Measurements from ENCODE around the gene CELSR1. TPM values are rescaled to one million over a fixed set of nuclear protein-coding genes. Genes with fewer than 3 reads are reported as not detected.

CELSR1 gene
- polyA plus RNA-seq, 1 experiment: 0.14 TPM

DNA sequence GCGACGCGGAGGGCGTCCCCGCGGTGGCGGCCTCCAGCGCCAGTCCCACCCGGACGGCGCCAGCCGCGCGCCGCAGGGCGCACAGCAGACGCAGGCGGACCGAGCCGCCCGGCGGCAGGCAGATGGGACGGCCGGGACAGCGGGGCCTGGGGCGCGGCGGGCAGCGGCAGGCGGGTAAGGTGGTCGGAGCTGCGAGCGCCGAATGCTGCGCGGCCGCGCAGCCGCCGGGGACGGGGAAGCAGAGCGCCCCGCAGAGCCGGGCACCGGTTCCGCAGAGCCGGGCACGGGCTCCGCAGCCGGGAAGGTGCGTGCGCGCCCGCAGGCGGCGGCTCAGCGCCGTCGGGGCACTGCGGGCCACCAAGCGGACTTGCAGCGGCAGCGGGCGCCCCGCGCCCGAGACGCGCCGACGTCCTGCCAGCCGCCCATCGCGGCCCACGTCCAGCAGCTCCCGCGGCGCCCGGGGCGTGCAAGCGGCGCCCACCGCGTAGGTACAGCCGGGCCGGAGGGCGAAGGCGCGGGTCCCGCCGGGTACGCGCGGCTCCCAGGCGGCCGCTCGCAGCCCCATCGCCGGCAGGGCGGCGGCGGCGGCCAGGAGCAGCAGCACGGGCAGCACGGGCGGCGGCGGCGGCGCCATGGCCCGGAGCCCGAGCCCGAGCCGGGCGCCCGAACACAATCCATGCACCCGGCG lies 739 bp downstream of the CELSR1 start:
- Histone ChIP-seq H3K27ac (ENCODE audit: low read depth, low read length) (no peak overlapping the region), H3K4me3 (ENCODE audit: low read depth, low read length) (no peak overlapping the region), H3K27me3 (ENCODE audit: control insufficient read depth, insufficient read depth, low read length) (peaks cover 26% of the 10 kb centered on the region), H3K9me3 (ENCODE audit: control insufficient read depth, insufficient read depth, low read length) (peaks cover 23% of the 10 kb centered on the region)
- CTCF ChIA-PET: no interaction called here
- no peak for DNase-seq (ENCODE audit: low read depth, low spot score)
- no peak for TF ChIP-seq CTCF (IDR thresholded peaks at IDR 0.05; ENCODE audit: low read depth, low read length)
- POLR2A ChIA-PET: no interaction called here

DNA sequence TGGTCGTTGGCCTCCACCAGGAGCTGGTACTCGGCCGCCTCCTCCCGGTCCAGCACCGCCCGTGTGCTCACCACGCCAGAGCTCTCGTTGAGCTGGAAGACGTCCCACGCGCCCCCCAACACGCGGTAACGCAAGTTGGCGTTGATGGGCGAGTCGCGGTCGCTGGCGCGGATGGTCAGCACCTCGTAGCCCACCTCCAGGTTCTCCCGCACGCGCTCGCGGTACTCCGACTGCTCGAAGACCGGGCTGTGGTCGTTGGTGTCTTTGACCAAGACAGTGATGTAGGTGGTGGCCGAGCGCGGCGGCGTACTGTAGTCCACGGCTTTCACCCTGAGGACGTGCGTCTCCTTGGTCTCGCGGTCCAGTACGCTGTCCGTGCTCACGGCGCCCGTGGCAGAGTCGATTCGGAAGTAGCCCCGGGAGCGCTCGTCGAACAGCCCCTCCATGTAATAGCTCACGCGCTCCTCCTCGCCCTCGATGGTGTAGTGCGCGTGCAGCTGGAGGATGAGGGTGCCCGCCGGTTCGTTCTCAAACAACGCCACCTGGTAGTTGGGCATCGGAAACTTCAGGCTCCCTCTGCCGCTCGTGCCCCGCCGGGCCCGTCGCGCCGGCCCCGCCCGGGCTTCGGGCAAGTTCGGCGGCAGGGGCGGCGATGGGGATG lies 1.4 kb downstream of the CELSR1 start:
- TF ChIP-seq CTCF (IDR thresholded peaks at IDR 0.05; ENCODE audit: low read depth, low read length): no peak
- ChIA-PET CTCF (interaction anchor here (0.7 kb wide), 1 partner anchor 24 kb away, joined by 3 read pairs; no protein-coding TSS in a partner anchor), POLR2A (no interaction called here)

DNA sequence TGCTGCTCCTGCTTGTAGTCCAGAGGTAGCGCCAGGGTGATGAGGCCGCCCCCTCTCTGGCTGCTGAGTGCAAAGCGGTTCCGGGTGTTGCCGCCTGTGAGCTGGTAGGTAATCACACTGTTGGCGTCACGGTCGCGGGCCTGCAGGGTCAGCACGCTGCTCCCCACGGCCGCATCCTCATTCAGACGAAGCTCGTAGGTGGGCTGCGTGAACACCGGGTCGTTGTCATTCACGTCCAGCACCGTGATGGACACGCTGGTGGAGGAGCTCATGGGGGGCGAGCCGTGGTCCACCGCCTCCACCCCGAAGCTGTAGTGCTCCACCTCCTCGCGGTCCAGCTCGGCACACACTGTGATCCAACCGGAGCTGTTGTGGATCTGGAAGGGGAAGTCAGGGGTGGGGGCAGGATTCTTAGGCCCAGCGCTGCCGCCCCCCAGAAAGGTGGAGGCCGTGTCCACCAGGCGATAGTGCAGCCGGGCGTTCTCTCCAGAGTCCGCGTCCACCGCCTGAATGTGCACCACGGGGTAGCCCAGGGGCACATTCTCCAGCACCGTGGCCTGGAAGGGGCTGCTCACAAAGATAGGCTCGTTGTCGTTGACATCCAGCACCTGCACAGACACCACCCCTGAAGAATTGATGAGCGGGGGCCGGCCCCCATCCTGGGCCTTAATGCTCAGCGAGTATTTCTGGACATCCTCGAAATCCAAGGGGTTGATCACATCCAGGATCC lies 2.4 kb downstream of the CELSR1 start:
- Histone ChIP-seq H3K9me3 (ENCODE audit: control insufficient read depth, insufficient read depth, low read length) (peaks cover 23% of the 10 kb centered on the region), H3K4me3 (ENCODE audit: low read depth, low read length) (no peak overlapping the region), H3K27ac (ENCODE audit: low read depth, low read length) (no peak overlapping the region), H3K27me3 (ENCODE audit: control insufficient read depth, insufficient read depth, low read length) (peaks cover 30% of the 10 kb centered on the region)
- POLR2A ChIA-PET: no interaction called here
- CTCF ChIA-PET: no interaction called here
- no peak for TF ChIP-seq CTCF (IDR thresholded peaks at IDR 0.05; ENCODE audit: low read depth, low read length)
- DNase-seq (ENCODE audit: low read depth, low spot score): no peak

More for the DNA sequence above, 1.4 kb downstream of the CELSR1 start:
- no peak for DNase-seq (ENCODE audit: low read depth, low spot score)
- no peak overlapping the region for H3K4me3 ChIP-seq (ENCODE audit: low read depth, low read length)
- H3K27me3 ChIP-seq (ENCODE audit: control insufficient read depth, insufficient read depth, low read length): peaks cover 30% of the 10 kb centered on the region
- peaks cover 23% of the 10 kb centered on the region for H3K9me3 ChIP-seq (ENCODE audit: control insufficient read depth, insufficient read depth, low read length)
- H3K27ac ChIP-seq (ENCODE audit: low read depth, low read length): no peak overlapping the region

DNA sequence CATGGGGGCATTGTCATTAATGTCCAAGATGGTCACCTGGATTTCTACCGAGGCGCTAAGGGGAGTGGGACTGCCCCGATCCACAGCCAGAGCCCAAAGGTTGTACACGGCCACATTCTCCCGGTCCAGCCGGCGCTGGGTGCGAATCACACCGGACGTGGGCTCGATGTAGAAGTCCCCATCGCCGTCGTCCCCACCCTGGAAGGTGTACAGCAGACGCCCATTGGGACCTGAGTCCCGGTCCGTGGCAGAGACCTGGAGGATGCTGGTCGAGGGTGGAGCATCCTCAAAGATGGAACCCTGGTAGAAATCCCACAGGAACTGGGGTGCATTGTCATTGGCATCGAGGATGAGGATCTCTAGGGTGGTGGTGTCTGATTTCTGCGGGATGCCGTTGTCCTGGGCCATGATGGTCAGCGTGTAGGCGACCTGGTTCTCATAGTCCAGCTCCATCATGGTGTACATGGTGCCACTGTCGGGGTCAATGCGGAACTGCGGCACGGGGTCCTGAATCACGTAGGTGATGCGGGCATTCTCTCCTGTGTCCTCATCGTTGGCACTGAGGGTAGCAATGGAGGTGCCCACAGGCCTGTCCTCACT lies 3.1 kb downstream of the CELSR1 start:
- H3K27ac ChIP-seq (ENCODE audit: low read depth, low read length): no peak overlapping the region
- DNase-seq (ENCODE audit: low read depth, low spot score): no peak
- H3K27me3 ChIP-seq (ENCODE audit: control insufficient read depth, insufficient read depth, low read length): peaks cover 28% of the 10 kb centered on the region
- H3K4me3 ChIP-seq (ENCODE audit: low read depth, low read length): no peak overlapping the region
- ChIA-PET POLR2A (no interaction called here), CTCF (no interaction called here)
- H3K9me3 ChIP-seq (ENCODE audit: control insufficient read depth, insufficient read depth, low read length): peaks cover 23% of the 10 kb centered on the region
- no peak for TF ChIP-seq CTCF (IDR thresholded peaks at IDR 0.05; ENCODE audit: low read depth, low read length)

All from AG04450 (cell line).